IMR-90 (cell line): ENCODE measurements around the gene SLC36A1. TPM values are rescaled to one million over a fixed set of nuclear protein-coding genes. Genes with fewer than 3 reads are reported as not detected.

ENCODE experiments used
- ATAC-seq: fragments of 200-7000 bp; cut with Tn5 transposase; 2 replicates; pipeline ENCODE4 v1.9.1; 2020; ENCODE audit warnings: low read depth, mild to moderate bottlenecking, moderate library complexity
- BruUV-seq: library from RNA; stranded (reverse); fragments of 400-500 nt; replicated peaks from 2 replicates; lab custom pipeline; 2021; lab: Mats Ljungman, UMichigan
- CTCF ChIA-PET: fragments of 300-600 bp; formaldehyde crosslinking; extraction: SDS; loops from one replicate; lab custom pipeline; 2021; ENCODE audit warnings: antibody characterized with exemption; lab: Yijun Ruan, JAX
- POLR2A ChIA-PET: fragments of 300-600 bp; sonication (Branson Sonifier 250); formaldehyde crosslinking; loops from one replicate; lab custom pipeline; 2022; ENCODE audit warnings: antibody characterized with exemption; ENCODE audit not compliant: unreplicated experiment; lab: Charles Lee
- DNase-seq: peaks from one replicate; pipeline ENCODE4 v3.0.0; 2013
- H2AFZ ChIP-seq: replicated peaks from 2 replicates; pipeline ENCODE3; 2013; ENCODE audit warnings: low read length, mild to moderate bottlenecking; ENCODE audit not compliant: poor library complexity
- H2AK5ac ChIP-seq: 2 replicates; pipeline ENCODE4 v1.6.1; 2013; ENCODE audit warnings: low read depth, low read length, inconsistent platforms
- H2AK9ac ChIP-seq: replicated peaks from 2 replicates; pipeline ENCODE3; 2013; ENCODE audit warnings: mild to moderate bottlenecking, low read depth, low read length, moderate library complexity; ENCODE audit not compliant: poor library complexity
- H2BK120ac ChIP-seq: 2 replicates; pipeline ENCODE4 v1.6.1; 2013; ENCODE audit warnings: low read depth, low read length, inconsistent platforms
- H2BK15ac ChIP-seq: 3 replicates; pipeline ENCODE4 v1.6.1; 2013; ENCODE audit warnings: low read depth, low read length, inconsistent platforms
- H2BK20ac ChIP-seq: 2 replicates; pipeline ENCODE4 v1.6.1; 2013; ENCODE audit warnings: low read depth, mild to moderate bottlenecking, inconsistent platforms, low read length, moderate library complexity
- H2BK5ac ChIP-seq: 2 replicates; pipeline ENCODE4 v1.6.1; 2013; ENCODE audit warnings: mild to moderate bottlenecking, low read depth, low read length, inconsistent platforms; ENCODE audit not compliant: poor library complexity, severe bottlenecking
- H3K14ac ChIP-seq: replicated peaks from 2 replicates; pipeline ENCODE4 v1.6.1; 2013; ENCODE audit warnings: low read depth, low read length, inconsistent platforms
- H3K18ac ChIP-seq: 2 replicates; pipeline ENCODE4 v1.6.1; 2013; ENCODE audit warnings: low read depth, low read length, control low read depth
- H3K23ac ChIP-seq: 2 replicates; pipeline ENCODE4 v1.6.1; 2013; ENCODE audit warnings: low read depth, low read length, inconsistent platforms
- H3K27ac ChIP-seq: 2 replicates; pipeline ENCODE4 v1.5.1; 2013; ENCODE audit warnings: mild to moderate bottlenecking, control low read depth, low read length; ENCODE audit not compliant: insufficient read depth
- H3K27me3 ChIP-seq: 2 replicates; pipeline ENCODE4 v1.6.1; 2013; ENCODE audit warnings: low read length; ENCODE audit not compliant: control insufficient read depth, insufficient read depth
- H3K36me3 ChIP-seq: 2 replicates; pipeline ENCODE4 v1.6.1; 2013; ENCODE audit warnings: low read length, mixed read lengths; ENCODE audit not compliant: control insufficient read depth, insufficient read depth
- H3K4ac ChIP-seq: 2 replicates; pipeline ENCODE4 v1.6.1; 2013; ENCODE audit warnings: low read depth, low read length, inconsistent platforms
- H3K4me1 ChIP-seq: 2 replicates; pipeline ENCODE4 v1.6.1; 2013; ENCODE audit warnings: low read length, mixed read lengths; ENCODE audit not compliant: control insufficient read depth, insufficient read depth
- H3K4me2 ChIP-seq: 2 replicates; pipeline ENCODE4 v1.6.1; 2013; ENCODE audit warnings: low read depth, mild to moderate bottlenecking, control low read depth, low read length, moderate library complexity
- H3K4me3 ChIP-seq: 2 replicates; pipeline ENCODE4 v1.5.1; 2013; ENCODE audit warnings: low read depth, mild to moderate bottlenecking, control low read depth, low read length, moderate library complexity; ENCODE audit not compliant: insufficient read depth
- H3K56ac ChIP-seq: 2 replicates; pipeline ENCODE4 v1.6.1; 2013; ENCODE audit warnings: low read length, inconsistent platforms; ENCODE audit not compliant: insufficient read depth; ENCODE audit errors: extremely low read depth
- H3K79me1 ChIP-seq, 2 experiments: 2 replicates each; pipeline ENCODE4 v1.6.1; 2013; ENCODE audit warnings: low read length in 2 of 2, inconsistent platforms in 1 of 2, low read depth in 1 of 2
- H3K9ac ChIP-seq: 2 replicates; pipeline ENCODE4 v1.6.1; 2013; ENCODE audit warnings: low read depth, low read length, control low read depth
- H3K9me1 ChIP-seq: 2 replicates; pipeline ENCODE4 v1.6.1; 2013; ENCODE audit warnings: low read length, inconsistent platforms; ENCODE audit not compliant: insufficient read depth
- H3K9me3 ChIP-seq: 2 replicates; pipeline ENCODE4 v1.6.1; 2013; ENCODE audit warnings: low read length; ENCODE audit not compliant: control insufficient read depth, insufficient read depth
- H4K20me1 ChIP-seq: 2 replicates; pipeline ENCODE4 v1.6.1; 2013; ENCODE audit warnings: low read length, inconsistent platforms; ENCODE audit not compliant: insufficient read depth
- H4K5ac ChIP-seq: 2 replicates; pipeline ENCODE4 v1.6.1; 2013; ENCODE audit warnings: mild to moderate bottlenecking, low read depth, low read length, control low read depth
- H4K8ac ChIP-seq, 2 experiments: 2 replicates each; pipeline ENCODE4 v1.6.1; 2013; ENCODE audit warnings: low read depth in 2 of 2, low read length in 2 of 2, control low read depth in 1 of 2, inconsistent platforms in 1 of 2
- H4K91ac ChIP-seq: 2 replicates; pipeline ENCODE4 v1.6.1; 2013; ENCODE audit warnings: low read depth, low read length, inconsistent platforms; ENCODE audit not compliant: insufficient read depth
- BHLHE40 ChIP-seq: fragments of 150-350 bp; IDR thresholded peaks from 2 replicates; pipeline ENCODE4 v1.6.1; 2016; ENCODE audit warnings: mild to moderate bottlenecking, low read depth, low read length
- CEBPB ChIP-seq: IDR thresholded peaks from 2 replicates; pipeline ENCODE4 v1.6.1; 2012; ENCODE audit warnings: low read depth, low read length, improper control_type of control experiment
- CHD1 ChIP-seq: IDR thresholded peaks from 2 replicates; pipeline ENCODE4 v1.6.1; 2012; ENCODE audit warnings: low read depth, low read length, improper control_type of control experiment
- MAFK ChIP-seq: IDR thresholded peaks from 2 replicates; pipeline ENCODE4 v1.6.1; 2012; ENCODE audit warnings: low read depth, low read length, improper control_type of control experiment
- MAZ ChIP-seq: IDR thresholded peaks from 2 replicates; pipeline ENCODE4 v1.6.1; 2012; ENCODE audit warnings: low read depth, mild to moderate bottlenecking, low read length, improper control_type of control experiment, moderate library complexity, borderline replicate concordance
- MXI1 ChIP-seq: IDR thresholded peaks from 2 replicates; pipeline ENCODE4 v1.6.1; 2012; ENCODE audit warnings: low read depth, mild to moderate bottlenecking, low read length, moderate library complexity, borderline replicate concordance
- POLR2A ChIP-seq: IDR thresholded peaks from 2 replicates; pipeline ENCODE4 v1.6.1; 2012; ENCODE audit warnings: mild to moderate bottlenecking, low read depth, low read length
- RFX5 ChIP-seq: IDR thresholded peaks from 2 replicates; pipeline ENCODE4 v1.8.0; 2012; ENCODE audit warnings: low read depth, mild to moderate bottlenecking, low read length, moderate library complexity
- dilution Hi-C: fragments of 300-500 bp; cut with HindIII; formaldehyde crosslinking; loops from one replicate; pipeline ENCODE4 v1.14.3; 2018; ENCODE audit warnings: low sequenced_read_pairs; ENCODE audit not compliant: unreplicated experiment
- in situ Hi-C: fragments of 300-500 bp; cut with MboI; formaldehyde crosslinking; loops from 3 replicates; pipeline ENCODE4 v1.14.3; 2019; ENCODE audit warnings: low sequenced_read_pairs, inconsistent platforms, mixed read lengths
- intact Hi-C: fragments of 100-400 bp; cut with micrococcal nuclease; formaldehyde crosslinking; loops from 2 replicates; pipeline ENCODE4 v1.10.0; 2022
- polyA plus RNA-seq, 3 experiments: library from polyadenylated mRNA; depleted of rRNA; stranded (reverse); fragments of >200 nt; gene quantifications; 2 replicates each; pipeline ENCODE4 v1.2.3, GENCODE V29; 2012; ENCODE audit warnings: low replicate concordance in 1 of 3
- total RNA-seq: library from RNA; depleted of rRNA; stranded (reverse); fragments of >200 nt; gene quantifications from 2 replicates; pipeline ENCODE4 v1.2.3, GENCODE V29; 2012
- TF ChIP-seq, protein P1 (sequence below): fragments of 150-350 bp; IDR thresholded peaks from 2 replicates; pipeline ENCODE4 v1.6.1; 2016; ENCODE audit warnings: low read depth, mild to moderate bottlenecking, low read length, moderate library complexity, borderline replicate concordance
- TF ChIP-seq, protein P2 (sequence below): conservative IDR thresholded peaks from 2 replicates; pipeline ENCODE4 v1.5.1; 2012; ENCODE audit warnings: mild to moderate bottlenecking, low read depth, low read length, improper control_type of control experiment

SLC36A1 gene
- total and polyA plus RNA-seq, 2 of the 4 experiments (the other 2 are of a cell fraction): 5.7 to 8.7 TPM

DNA sequence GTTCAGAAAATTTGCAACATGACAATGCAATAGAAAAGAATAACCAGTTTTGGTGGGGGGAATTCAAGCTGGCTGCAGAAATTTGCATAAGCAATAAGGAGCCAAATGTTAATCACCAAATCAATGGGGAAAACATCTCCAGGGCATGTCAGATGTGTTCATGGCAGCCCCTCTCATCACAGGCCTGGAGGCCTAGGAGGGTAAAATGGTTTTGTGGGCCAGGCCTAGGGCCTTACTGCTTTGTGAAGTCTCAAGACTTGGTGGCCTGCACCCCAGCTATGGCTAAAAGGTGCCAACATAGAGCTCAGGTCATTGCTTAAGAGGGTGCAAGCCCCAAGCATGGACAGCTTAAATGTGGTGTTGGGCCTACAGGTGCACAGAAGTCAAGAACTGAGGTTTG, 29.7 kb upstream of the SLC36A1 start:
- no peak overlapping the region for H3K4me2 ChIP-seq
- H3K4me1 ChIP-seq: no peaks in the 10 kb centered on the region
- H2BK20ac ChIP-seq: no peak overlapping the region
- 0 out of 2 replicates have a peak, but pooled peaks cover 1% of the 10 kb centered on the region for H3K27me3 ChIP-seq
- no peak overlapping the region for H4K8ac ChIP-seq
- H2BK15ac ChIP-seq: no peak overlapping the region
- no peak for TF ChIP-seq CHD1
- TF ChIP-seq, protein P1, sequence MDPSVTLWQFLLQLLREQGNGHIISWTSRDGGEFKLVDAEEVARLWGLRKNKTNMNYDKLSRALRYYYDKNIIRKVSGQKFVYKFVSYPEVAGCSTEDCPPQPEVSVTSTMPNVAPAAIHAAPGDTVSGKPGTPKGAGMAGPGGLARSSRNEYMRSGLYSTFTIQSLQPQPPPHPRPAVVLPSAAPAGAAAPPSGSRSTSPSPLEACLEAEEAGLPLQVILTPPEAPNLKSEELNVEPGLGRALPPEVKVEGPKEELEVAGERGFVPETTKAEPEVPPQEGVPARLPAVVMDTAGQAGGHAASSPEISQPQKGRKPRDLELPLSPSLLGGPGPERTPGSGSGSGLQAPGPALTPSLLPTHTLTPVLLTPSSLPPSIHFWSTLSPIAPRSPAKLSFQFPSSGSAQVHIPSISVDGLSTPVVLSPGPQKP: no peak
- TF ChIP-seq MAZ: no peak
- no peak for TF ChIP-seq CEBPB
- TF ChIP-seq, protein P2, sequence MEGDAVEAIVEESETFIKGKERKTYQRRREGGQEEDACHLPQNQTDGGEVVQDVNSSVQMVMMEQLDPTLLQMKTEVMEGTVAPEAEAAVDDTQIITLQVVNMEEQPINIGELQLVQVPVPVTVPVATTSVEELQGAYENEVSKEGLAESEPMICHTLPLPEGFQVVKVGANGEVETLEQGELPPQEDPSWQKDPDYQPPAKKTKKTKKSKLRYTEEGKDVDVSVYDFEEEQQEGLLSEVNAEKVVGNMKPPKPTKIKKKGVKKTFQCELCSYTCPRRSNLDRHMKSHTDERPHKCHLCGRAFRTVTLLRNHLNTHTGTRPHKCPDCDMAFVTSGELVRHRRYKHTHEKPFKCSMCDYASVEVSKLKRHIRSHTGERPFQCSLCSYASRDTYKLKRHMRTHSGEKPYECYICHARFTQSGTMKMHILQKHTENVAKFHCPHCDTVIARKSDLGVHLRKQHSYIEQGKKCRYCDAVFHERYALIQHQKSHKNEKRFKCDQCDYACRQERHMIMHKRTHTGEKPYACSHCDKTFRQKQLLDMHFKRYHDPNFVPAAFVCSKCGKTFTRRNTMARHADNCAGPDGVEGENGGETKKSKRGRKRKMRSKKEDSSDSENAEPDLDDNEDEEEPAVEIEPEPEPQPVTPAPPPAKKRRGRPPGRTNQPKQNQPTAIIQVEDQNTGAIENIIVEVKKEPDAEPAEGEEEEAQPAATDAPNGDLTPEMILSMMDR: no peak
- TF ChIP-seq RFX5: no peak
- TF ChIP-seq BHLHE40: no peak
- no peak for TF ChIP-seq POLR2A
- no peak for TF ChIP-seq MAFK
- no peak for TF ChIP-seq MXI1
- DNase-seq: no peak
- in situ Hi-C loops (no loop called here), dilution Hi-C loops (no loop called here), intact Hi-C loops (no loop called here)
- no peak overlapping the region for H4K5ac ChIP-seq
- H3K14ac ChIP-seq: no peak overlapping the region
- H2AK5ac ChIP-seq: no peak overlapping the region
- H3K9ac ChIP-seq: no peak overlapping the region
- CTCF ChIA-PET: no interaction called here
- BruUV-seq: no TSS peak
- no peaks in the 10 kb centered on the region for H4K20me1 ChIP-seq
- H4K91ac ChIP-seq: no peak overlapping the region
- peaks cover 2% of the 10 kb centered on the region for H3K9me3 ChIP-seq
- no peak overlapping the region for H3K27ac ChIP-seq
- no peak overlapping the region for H2AFZ ChIP-seq
- no peak overlapping the region for H2BK5ac ChIP-seq
- no peak overlapping the region for H3K56ac ChIP-seq
- no peaks in the 10 kb centered on the region for H3K36me3 ChIP-seq
- H3K9me1 ChIP-seq: no peaks in the 10 kb centered on the region
- no peak overlapping the region for H3K23ac ChIP-seq
- H3K4me3 ChIP-seq: no peak overlapping the region
- no peak for ATAC-seq
- no peak overlapping the region for H3K4ac ChIP-seq
- H3K79me1 ChIP-seq: no peaks in the 10 kb centered on the region
- H3K18ac ChIP-seq: no peak overlapping the region
- no peak overlapping the region for H2BK120ac ChIP-seq
- POLR2A ChIA-PET: no interaction called here
- no peak overlapping the region for H2AK9ac ChIP-seq
